PC-3 (cell line): Measurements from ENCODE around the gene FOXP3. TPM values are rescaled to one million over a fixed set of nuclear protein-coding genes. Genes with fewer than 3 reads are reported as not detected.
"Not testable (repeated sequence)": the region's sequence is repeated elsewhere in the genome, so short reads cannot be mapped to it uniquely, and the experiment has no call there.

Experiments
- ATAC-seq: fragments of 200-7000 bp; cut with Tn5 transposase; 2 replicates; pipeline ENCODE4 v1.9.1; 2020; ENCODE audit warnings: mild to moderate bottlenecking, moderate library complexity
- BruUV-seq: library from RNA; stranded (reverse); fragments of 400-500 nt; replicated peaks from 2 replicates; lab custom pipeline; 2021; lab: Mats Ljungman, UMichigan
- CTCF ChIA-PET: fragments of 300-600 bp; sonication (Branson Sonifier 250); formaldehyde crosslinking; loops from one replicate; lab custom pipeline; 2022; ENCODE audit warnings: antibody characterized with exemption; lab: Charles Lee
- POLR2A ChIA-PET: fragments of 300-600 bp; sonication (Branson Sonifier 250); formaldehyde crosslinking; loops from one replicate; lab custom pipeline; 2022; ENCODE audit warnings: antibody characterized with exemption; ENCODE audit not compliant: unreplicated experiment; lab: Charles Lee
- DNase-seq: peaks from one replicate; pipeline ENCODE4 v3.0.0-alpha.2; 2015
- H2AFZ ChIP-seq: fragments of 300-600 bp; sonication (generic); 2 replicates; pipeline ENCODE4 v1.6.0; 2016; ENCODE audit warnings: antibody characterized with exemption, low read length
- H3F3A ChIP-seq: fragments of 300-600 bp; sonication (generic); one replicate; pipeline ENCODE4 v1.6.0; 2017; ENCODE audit warnings: antibody characterized with exemption, low read length, control low read depth, mild to moderate bottlenecking; ENCODE audit not compliant: unreplicated experiment
- H3K27ac ChIP-seq: fragments of 300-600 bp; sonication (generic); 2 replicates; pipeline ENCODE4 v1.5.1; 2016; ENCODE audit warnings: mild to moderate bottlenecking, low read length
- H3K27me3 ChIP-seq: fragments of 300-600 bp; sonication (generic); 2 replicates; pipeline ENCODE4 v1.6.1; 2016; ENCODE audit warnings: low read length, mixed read lengths
- H3K36me3 ChIP-seq: fragments of 300-600 bp; sonication (generic); 2 replicates; pipeline ENCODE4 v1.6.1; 2016; ENCODE audit warnings: low read depth, mixed run types, low read length, mixed read lengths
- H3K4me1 ChIP-seq: fragments of 300-600 bp; sonication (generic); 2 replicates; pipeline ENCODE4 v1.5.1; 2016; ENCODE audit warnings: low read length; ENCODE audit not compliant: insufficient read depth
- H3K4me2 ChIP-seq: fragments of 300-600 bp; sonication (generic); 2 replicates; pipeline ENCODE4 v1.6.0; 2016; ENCODE audit warnings: low read length
- H3K4me3 ChIP-seq: fragments of 300-600 bp; sonication (generic); 2 replicates; pipeline ENCODE4 v1.5.1; 2016; ENCODE audit warnings: mild to moderate bottlenecking, low read length, mixed read lengths
- H3K79me2 ChIP-seq: fragments of 300-600 bp; sonication (generic); 2 replicates; pipeline ENCODE4 v1.6.1; 2017; ENCODE audit warnings: low read length, mixed read lengths
- H3K9ac ChIP-seq: fragments of 300-600 bp; sonication (generic); 2 replicates; pipeline ENCODE4 v1.6.0; 2016; ENCODE audit warnings: mild to moderate bottlenecking, low read length
- H3K9me2 ChIP-seq: fragments of 300-600 bp; sonication (generic); replicated peaks from 2 replicates; pipeline ENCODE4 v1.6.1; 2016; ENCODE audit warnings: mixed run types, low read length, mixed read lengths
- H3K9me3 ChIP-seq: fragments of 300-600 bp; sonication (generic); 2 replicates; pipeline ENCODE4 v1.6.1; 2016; ENCODE audit warnings: low read length, mixed read lengths
- H4K20me1 ChIP-seq: fragments of 300-600 bp; sonication (generic); 2 replicates; pipeline ENCODE4 v1.6.1; 2016; ENCODE audit warnings: low read length, mixed read lengths
- EZH2 ChIP-seq: fragments of 300-600 bp; sonication (generic); IDR thresholded peaks from one replicate; pipeline ENCODE4 v1.6.1; 2017; ENCODE audit warnings: antibody characterized with exemption, mild to moderate bottlenecking, low read length; ENCODE audit not compliant: unreplicated experiment
- EZH2phosphoT487 ChIP-seq: fragments of 300-600 bp; sonication (generic); IDR thresholded peaks from 2 replicates; pipeline ENCODE4 v1.6.1; 2018; ENCODE audit warnings: mild to moderate bottlenecking, antibody characterized with exemption, low read length, borderline replicate concordance
- intact Hi-C: fragments of 100-400 bp; cut with micrococcal nuclease; formaldehyde crosslinking; loops from 2 replicates; pipeline ENCODE4 v1.9.0; 2023
- total RNA-seq: library from RNA; depleted of rRNA; stranded (reverse); fragments of >200 nt; gene quantifications from 2 replicates; pipeline ENCODE4 v1.2.3, GENCODE V29; 2014
- TF ChIP-seq, protein P1 (sequence below): fragments of 300-600 bp; sonication (generic); conservative IDR thresholded peaks from 2 replicates; pipeline ENCODE4 v1.5.1; 2017; ENCODE audit warnings: antibody characterized with exemption, low read depth, mild to moderate bottlenecking, low read length

The FOXP3 gene
- total RNA-seq, 1 experiment from 2014 or later = not detected

DNA sequence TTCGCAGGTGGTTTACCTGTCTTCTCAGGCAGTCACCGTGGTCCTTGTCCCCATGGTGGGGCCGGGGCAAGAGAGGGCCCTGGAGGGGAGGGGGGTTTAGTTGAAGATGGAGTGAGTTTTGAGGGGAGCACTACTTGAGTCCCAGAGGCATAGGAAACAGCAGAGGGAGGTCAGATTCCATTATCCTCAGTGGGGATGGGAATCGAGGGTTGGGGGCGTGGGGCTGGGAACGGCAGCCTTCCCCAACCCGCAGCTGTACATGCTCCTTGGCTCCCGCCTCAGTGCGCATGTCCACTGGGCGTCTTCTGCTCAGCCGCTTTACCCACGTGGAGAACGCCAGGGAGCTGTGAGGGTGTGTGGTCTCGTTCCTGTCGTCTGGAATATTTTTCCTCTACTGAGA lies 38.8 kb upstream of the FOXP3 start, which contains the start of gene GAGE10:
Gene GAGE10, plus strand, starts transcription at position 301 of the 400 bp plus-strand sequence. CDS start 1,214 bp downstream, outside the sequence.
- no TSS peak for BruUV-seq
- Histone ChIP-seq H3K9ac (no peak within 1 kb of the TSS), H3K9me2 (no peaks in the 10 kb centered on the region), H2AFZ (no peak within 1 kb of the TSS), H3K4me3 (no peak within 1 kb of the TSS), H3K9me3 (no peaks in the 10 kb centered on the region), H3K27me3 (no peaks in the 10 kb centered on the region; the same call in 1 of the 2 replicates), H3K79me2 (no peaks in the 10 kb centered on the region), H4K20me1 (no peaks in the 10 kb centered on the region), H3F3A (no peaks in the 10 kb centered on the region), H3K36me3 (no peaks in the 10 kb centered on the region), H3K4me1 (no peaks in the 10 kb centered on the region), H3K27ac (no peak within 1 kb of the TSS), H3K4me2 (no peak within 1 kb of the TSS)
- TF ChIP-seq EZH2 = no peak
- no peak for TF ChIP-seq EZH2phosphoT487
- TF ChIP-seq, protein P1, sequence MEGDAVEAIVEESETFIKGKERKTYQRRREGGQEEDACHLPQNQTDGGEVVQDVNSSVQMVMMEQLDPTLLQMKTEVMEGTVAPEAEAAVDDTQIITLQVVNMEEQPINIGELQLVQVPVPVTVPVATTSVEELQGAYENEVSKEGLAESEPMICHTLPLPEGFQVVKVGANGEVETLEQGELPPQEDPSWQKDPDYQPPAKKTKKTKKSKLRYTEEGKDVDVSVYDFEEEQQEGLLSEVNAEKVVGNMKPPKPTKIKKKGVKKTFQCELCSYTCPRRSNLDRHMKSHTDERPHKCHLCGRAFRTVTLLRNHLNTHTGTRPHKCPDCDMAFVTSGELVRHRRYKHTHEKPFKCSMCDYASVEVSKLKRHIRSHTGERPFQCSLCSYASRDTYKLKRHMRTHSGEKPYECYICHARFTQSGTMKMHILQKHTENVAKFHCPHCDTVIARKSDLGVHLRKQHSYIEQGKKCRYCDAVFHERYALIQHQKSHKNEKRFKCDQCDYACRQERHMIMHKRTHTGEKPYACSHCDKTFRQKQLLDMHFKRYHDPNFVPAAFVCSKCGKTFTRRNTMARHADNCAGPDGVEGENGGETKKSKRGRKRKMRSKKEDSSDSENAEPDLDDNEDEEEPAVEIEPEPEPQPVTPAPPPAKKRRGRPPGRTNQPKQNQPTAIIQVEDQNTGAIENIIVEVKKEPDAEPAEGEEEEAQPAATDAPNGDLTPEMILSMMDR = no peak
- ChIA-PET CTCF (no interaction called here), POLR2A (no interaction called here)
- ATAC-seq (no peak), DNase-seq (no peak)
- intact Hi-C loops = no loop called here

DNA sequence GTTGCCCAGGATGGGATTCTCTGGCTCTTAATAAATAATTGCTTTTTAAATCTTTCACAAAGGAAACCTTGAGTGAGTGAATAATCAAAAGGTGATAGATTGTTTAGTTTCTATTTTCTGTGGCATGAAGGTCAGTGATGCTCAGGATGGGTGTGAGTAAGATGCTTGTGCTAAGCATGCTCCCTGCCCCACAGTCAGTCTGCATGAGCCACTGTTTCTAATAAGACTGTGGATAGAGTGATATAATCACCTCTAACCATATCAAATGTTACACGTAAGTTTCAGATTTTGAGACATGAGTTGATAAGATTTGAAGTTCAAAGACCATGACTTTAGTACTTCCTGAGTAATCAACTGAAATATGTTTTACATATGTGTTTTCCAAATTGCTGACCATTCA lies 36.2 kb upstream of the FOXP3 start:
- BruUV-seq = no TSS peak
- Histone ChIP-seq H3K4me2 (no peak overlapping the region), H3K4me3 (no peak overlapping the region), H3K4me1 (no peaks in the 10 kb centered on the region), H3K27me3 (no peaks in the 10 kb centered on the region; the same call in 1 of the 2 replicates), H3K9ac (no peak overlapping the region), H3K9me2 (no peaks in the 10 kb centered on the region), H3K9me3 (no peaks in the 10 kb centered on the region), H3K79me2 (no peaks in the 10 kb centered on the region), H4K20me1 (no peaks in the 10 kb centered on the region), H2AFZ (no peak overlapping the region), H3K36me3 (no peaks in the 10 kb centered on the region), H3K27ac (no peak overlapping the region), H3F3A (no peaks in the 10 kb centered on the region)
- TF ChIP-seq EZH2phosphoT487 = no peak
- TF ChIP-seq EZH2 = no peak
- CTCF ChIA-PET = no interaction called here
- DNase-seq (no peak), ATAC-seq (no peak)
- intact Hi-C loops = no loop called here
- POLR2A ChIA-PET = no interaction called here

DNA sequence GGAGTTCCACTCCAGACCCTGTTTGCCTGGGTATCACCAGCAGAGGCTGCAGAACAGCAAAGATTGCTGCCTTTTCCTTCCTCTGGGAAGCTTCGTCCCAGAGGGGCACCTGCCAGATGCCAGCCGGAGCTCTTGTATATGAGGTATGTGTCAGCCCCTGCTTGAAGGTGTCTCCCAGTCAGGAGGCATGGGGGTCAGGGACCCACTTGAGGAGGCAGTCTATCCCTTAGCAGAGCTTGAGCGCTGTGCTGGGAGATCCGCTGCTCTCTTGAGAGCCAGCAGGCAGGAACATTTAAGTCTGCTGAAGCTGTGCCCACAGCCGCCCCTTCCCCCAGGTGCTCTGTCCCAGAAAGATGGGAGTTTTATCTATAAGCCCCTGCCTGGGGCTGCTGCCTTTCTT lies 34.8 kb upstream of the FOXP3 start:
- H3K4me3 ChIP-seq, POLR2A ChIA-PET, ATAC-seq, H3K9ac ChIP-seq, BruUV-seq, H3K4me2 ChIP-seq, DNase-seq, H3K9me3 ChIP-seq, H3K27me3 ChIP-seq, H2AFZ ChIP-seq, CTCF ChIA-PET, H3K9me2 ChIP-seq, H3K27ac ChIP-seq, H3K36me3 ChIP-seq, H4K20me1 ChIP-seq, H3F3A ChIP-seq, intact Hi-C loops, H3K4me1 ChIP-seq, H3K79me2 ChIP-seq: not testable (repeated sequence)
